Smooth muscle cell of the brain vasculature (primary cell): ENCODE measurements around the gene HSBP1L1.

Experiments used
- DNase-seq: peaks from one replicate; pipeline ENCODE4 v3.0.0-alpha.2; 2012; ENCODE audit warnings: low read depth, low spot score

HSBP1L1 gene

GRCh38 chr18:79961527-79962291 is 2.7 kb upstream of the HSBP1L1 start:
- no peak for DNase-seq

GRCh38 chr18:79962311-79962710 is 2.1 kb upstream of the HSBP1L1 start:
- DNase-seq = no peak

DNA sequence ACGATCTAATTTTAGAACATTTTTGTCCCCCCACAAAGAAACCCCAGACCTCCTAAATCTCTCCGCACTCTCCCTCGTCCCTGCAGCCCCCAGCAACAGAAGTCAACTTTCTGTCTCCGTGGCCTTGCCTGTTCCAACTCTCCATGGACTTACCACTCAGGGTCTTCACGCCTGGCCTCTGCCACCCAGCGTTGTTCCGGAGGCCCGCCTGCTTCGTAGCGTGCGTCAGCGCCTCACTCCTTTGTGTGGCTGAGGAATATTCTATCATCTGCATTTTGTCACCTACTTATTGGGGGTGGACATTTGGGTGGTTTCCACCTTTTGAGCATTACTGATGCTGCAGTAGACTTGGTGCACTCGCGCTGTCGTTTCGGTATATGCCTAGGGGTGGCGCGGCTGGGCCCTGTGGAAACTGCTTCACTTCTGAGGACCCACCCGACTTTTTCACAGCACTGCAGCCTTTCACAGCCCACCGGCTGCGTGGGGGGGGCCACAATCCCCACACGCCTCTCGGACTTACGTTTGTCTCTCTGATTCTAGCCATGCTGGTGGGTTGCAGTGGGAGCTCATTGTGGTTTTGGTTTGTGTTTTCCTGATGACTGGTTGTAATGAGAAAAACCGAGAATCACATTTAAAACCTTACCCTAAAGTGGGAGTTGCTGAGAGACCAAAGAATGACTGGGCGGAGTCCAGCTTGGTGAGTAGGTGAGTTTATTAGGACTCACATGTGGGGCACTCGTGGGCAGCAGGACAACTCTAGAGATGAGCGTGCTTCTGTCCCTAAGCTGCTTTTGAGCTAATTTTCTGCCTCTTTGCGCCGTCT is 1.4 kb upstream of the HSBP1L1 start:
- no peak for DNase-seq

DNA sequence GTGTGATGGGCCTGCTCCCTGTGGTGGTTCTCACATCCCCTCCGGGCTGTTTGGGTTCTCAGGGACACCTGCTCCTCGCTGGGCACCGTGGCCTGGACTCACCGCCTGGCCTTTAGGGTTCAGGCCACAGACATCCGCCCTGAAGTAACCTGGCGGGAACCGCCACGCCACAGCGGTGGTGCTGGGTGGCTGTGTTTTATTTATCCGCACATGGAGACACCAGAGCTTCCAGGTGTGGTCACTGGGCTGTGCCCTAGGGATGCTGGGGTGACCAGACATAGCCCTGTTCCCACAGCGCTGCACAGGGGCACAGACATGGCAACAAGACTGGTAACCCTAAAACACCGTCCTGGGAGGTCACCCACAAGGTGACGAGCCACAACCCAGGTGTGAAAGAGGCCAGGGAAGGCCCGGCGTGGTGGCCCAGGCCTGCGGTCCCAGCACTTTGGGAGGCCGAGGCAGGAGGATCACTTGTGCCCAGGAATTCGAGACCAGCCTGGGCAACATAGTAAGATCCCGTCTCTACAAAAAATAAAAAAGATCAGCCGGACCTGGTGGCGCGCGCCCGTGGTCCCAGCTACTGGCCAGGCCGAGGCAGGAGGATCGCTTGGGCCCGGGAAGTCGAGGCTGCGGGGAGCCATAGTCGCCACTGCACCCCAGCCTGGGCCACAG is 649 bp upstream of the HSBP1L1 start:
- DNase-seq = no peak

DNA sequence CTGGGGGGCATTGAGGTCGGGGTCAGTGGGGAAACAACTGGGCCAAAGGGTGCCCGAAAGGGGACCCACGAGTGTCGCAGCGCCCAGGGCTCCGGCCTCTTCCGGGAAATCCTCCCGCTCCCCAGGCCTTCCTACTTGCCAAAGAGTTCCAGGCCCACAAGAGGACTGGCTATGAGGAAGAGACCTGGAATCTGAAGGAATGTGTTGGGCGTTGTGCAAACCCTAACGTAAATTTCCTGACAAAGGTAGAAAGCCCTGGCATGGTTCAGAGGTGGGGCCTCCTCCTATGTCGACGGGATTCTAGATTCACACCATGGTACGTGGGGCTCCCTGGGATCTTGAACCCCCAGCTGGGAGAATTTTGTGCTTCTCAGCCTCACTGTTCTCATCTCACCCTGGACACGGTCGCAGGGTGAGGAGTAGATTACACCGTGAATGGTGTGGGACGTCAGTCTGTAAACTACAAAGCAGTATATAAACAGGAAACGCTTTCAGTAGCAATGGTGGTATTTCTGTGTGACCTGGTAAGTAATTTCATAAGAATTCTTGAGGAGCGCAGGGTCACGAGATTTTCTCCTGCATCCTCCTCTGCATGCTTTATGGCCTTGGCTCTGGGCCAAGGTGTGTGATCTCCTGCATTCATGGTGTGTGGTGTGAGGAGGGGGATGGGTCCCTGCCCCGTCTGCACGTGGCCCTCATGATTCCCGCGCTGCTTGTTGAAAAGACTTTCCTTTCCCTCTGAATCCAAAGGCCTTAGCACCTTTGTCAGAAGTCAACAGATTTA is 868 bp downstream of the HSBP1L1 start:
- DNase-seq = no peak

DNA sequence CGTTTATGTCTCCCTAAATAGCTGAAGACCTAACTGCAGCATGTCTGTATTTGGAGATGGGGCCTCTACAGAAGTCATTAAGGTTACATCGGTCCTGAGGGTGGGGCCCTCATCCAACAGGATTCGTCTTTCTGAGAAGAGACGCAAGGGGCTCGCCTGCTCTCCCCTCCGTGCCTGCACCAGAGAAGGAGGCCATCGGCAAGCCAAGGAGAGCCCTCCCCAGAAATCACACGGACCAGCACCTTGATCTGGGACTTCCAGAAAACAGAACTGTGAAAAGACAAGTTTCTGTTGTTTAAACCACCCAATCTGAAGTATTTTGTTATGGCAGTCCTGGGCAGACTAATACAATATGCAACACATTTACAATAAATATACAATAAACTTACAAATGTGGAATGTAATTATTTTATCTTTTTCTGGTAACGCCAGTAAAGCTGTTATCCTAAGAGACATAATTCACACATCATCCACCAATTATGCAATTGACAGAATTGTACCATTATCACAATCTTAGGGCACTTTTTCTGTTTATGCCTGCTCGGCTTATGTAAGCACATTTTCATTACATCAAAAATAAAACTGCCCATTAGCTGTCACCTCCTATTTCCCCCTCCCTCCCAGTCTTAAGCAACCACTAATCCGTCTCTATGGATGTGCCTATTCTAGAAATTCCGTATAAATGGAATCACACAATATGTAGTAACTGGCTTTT is 6.1 kb downstream of the HSBP1L1 start:
- DNase-seq = no peak

DNA sequence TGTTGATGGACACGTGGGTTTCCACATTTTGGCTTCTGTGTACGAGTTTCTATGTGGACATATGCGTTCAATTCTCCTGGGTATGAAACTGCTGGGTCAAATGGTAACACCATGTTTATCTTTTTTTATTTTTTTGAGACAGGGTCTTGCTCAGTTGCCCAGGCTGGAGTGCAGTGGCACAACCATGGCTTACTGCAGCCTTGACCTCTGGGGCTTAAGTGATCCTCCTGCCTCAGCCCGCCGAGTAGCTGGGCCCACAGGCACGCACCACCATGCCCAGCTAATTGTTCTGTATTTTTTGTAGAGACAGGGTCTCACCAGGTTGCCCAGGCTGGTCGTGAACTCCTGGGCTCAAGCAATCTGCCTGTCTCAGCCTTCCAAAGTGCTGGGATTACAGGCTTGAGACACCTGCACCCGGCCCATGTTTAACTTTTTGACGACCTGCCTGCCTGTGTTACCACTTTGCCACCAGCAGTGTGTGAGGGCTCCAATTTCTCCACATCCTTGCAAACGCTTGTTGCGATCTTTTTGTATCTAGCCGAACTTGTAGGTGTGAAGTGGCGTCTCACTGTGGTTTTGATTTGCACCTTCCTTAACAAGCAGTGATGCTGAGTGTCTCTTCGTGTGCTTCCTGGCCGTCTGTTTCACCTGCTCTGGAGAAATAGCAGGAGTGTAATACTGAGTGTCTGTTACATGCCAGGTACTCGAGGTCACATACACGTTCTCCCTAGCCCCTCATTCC is 6.9 kb downstream of the HSBP1L1 start:
- no peak for DNase-seq

GRCh38 chr18:79971986-79972385 is 7.5 kb downstream of the HSBP1L1 start:
- no peak for DNase-seq

- no peak for DNase-seq
Observed at GRCh38 chr18:79972720-79973119, 8.3 kb downstream of the HSBP1L1 start.

DNA sequence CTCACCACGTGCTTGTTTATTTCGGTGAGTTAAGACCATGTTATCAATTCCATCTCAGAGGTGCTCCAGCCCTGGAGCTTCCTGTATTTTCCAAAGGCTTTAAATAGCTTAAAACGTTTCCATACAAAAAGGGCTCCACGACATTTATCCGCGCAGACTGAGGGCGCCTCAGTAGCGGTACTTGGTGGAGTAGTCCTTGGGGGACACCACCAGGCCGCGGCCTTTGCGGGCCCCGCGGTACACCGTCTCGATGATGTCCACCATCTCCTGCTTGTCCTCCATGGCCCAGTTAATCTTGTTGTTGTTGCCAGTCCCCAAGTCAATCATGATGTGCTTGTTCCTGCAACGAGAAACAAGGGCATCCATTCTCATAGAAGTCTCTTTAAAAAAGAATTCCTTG is 9.1 kb downstream of the HSBP1L1 start:
- no peak for DNase-seq

DNA sequence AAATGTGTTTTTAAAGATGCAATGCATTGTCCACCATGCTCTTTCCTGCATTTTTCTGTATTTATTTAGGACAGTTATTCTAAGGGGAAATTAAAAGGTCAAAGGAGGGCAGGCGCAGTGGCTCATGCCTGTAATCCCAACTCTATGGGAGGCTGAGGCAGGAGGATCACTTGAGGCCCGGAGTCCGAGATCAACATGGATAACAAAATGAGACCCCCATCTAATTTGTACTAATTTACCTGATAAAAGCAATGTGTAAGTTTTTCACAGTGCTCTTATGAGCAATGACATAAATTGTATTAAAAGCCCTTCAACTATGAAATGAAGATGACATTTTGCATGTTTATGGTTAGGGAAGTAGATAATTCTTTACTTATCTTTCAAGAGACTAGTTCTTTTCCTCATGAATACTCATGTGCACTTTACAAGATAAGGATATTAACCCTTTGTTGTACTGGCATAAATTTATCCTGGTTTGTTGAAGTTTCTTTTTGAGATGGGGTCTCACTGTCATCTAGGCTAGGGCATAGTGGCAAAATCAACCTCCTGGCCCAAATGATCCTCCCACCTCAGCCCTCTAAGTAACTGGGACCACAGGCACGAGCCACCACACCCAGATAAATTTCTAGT is 9.7 kb downstream of the HSBP1L1 start:
- DNase-seq = no peak

- DNase-seq = no peak
Observed at GRCh38 chr18:79975043-79975442, 10.6 kb downstream of the HSBP1L1 start.

DNA sequence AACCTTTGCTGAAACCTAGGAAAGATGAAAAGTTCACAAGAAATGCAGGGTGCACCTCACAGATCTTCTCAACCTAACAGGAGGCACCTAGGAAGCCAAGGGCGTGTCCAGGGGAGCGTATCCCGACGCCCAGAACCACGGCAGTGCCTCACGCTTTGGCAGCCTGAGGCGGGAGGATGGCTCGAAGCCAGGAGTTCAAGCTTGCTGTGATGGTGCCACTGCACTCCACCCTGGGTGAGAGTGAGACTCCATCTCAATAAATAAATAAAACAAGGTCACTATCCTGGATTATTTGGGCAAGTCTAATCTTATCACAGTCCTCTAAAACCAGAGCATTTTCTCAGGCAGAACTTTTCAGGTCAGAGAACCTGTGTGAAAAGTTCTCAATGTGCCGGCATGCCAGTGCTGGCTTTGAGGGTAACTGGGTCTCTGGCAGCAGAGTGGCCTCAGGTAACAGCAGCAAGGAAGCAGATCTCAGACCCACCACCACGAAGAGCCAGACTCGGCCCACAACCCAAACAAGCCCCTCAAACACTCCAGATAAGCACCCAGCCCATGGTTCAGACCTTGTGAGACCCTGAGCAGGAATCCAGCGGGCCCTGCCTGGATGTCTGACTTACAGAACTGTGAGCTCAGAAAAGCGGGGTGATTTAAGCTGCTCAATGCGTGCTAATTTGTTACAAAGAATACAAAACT is 11.7 kb downstream of the HSBP1L1 start:
- DNase-seq = no peak

DNA sequence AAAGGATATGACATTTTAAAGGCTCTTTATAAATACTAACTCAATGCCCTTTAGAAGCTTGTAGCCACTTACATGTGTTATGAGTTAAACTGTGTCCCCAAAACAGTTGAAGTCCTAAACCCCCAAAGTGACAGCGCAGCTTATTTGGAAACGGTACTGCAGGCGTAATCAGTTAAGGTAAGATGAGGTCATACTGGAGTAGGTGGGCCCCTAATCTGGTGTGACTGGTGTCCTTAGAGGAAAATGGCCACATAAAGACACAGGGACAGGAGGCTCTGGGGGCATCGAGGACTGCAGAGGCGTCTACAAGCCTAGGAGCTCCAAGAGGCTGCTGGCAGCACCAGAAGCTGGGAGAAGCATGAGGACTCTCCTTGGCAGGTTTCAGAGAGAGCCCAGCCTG is 15.4 kb downstream of the HSBP1L1 start:
- DNase-seq = no peak

- DNase-seq = no peak
Observed at GRCh38 chr18:79980585-79980984, 16.1 kb downstream of the HSBP1L1 start.

DNA sequence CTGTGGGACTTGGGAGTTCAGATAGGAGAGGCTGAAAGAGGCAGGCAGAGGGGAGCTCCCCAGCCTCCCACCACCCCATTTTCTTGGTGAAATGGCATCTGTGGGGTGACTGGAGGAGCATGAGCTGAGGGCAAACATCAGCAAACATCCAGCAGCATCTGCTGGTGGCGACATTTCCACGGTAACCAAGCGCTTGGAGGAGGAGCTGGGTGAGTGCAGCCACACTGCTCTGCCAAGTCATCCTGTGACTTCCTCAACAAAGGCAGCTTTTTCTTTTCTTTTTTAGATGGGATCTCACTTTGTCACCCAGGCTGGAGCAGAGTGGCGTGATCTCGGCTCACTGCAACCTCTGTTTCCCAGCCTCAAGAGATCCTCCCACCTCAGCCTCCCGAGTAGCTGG is 18.3 kb downstream of the HSBP1L1 start:
- DNase-seq = no peak

- no peak for DNase-seq
Observed at GRCh38 chr18:79983253-79983652, 18.8 kb downstream of the HSBP1L1 start.

- no peak for DNase-seq
Observed at GRCh38 chr18:79983793-79984192, 19.4 kb downstream of the HSBP1L1 start.

DNA sequence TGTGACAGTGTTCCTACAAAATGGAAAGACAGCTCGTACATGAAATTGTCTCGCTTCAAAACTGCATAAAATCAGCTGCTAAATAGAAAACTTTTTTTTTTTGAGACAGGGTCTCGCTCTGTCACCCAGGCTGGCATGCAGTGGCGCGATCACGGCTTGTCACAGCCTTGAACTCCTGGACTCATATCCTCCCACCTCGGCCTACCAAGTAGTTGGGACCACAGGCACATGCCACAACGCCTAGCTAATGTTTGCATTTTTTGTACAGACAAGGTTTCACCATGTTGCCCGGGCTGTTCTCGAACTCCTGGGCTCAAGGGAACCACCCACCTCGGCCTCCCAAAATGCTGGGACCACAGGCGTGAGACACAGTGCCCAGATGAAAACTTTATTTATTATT is 20.7 kb downstream of the HSBP1L1 start:
- no peak for DNase-seq
